ENCODE results near the gene SLC39A6. TPM values are rescaled to one million over a fixed set of nuclear protein-coding genes. Genes with fewer than 3 reads are reported as not detected.
"Not testable (repeated sequence)": the region's sequence is repeated elsewhere in the genome, so short reads cannot be mapped to it uniquely, and the experiment has no call there.

Gene SLC39A6
- total RNA-seq, 1 donor from 2014 or later: 80.1 TPM

DNA sequence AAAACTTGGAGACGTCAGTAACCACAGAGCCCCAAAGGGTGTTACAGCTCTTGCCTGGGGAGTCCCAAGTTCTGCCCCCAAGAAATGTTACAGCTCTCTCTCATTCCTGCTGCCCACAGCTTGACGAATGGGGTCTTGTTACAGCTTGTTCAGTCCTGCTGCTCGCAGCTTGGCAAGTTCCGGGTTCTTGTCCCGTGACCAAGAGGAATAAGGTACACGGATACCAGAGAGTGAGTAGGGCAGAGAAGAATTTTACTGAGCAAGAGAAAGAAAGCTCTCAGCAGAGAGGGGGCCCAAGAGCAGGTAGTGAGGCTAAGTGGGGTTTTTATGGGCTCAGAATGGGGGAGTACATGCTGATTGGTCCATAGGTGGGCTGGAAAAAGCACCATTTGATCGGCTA is 27.2 kb downstream of the SLC39A6 start:
- H3K27ac Mint-ChIP-seq: no peak overlapping the region
- peaks cover 9% of the 10 kb centered on the region for H3K9me3 Mint-ChIP-seq (ENCODE audit: low read depth)
- H3K36me3 Mint-ChIP-seq (ENCODE audit: insufficient read depth): no peaks in the 10 kb centered on the region
- no peak for TF ChIP-seq CTCF (IDR thresholded peaks at IDR 0.05; ENCODE audit: unreplicated experiment)
- peaks cover 2% of the 10 kb centered on the region for H3K4me1 Mint-ChIP-seq (ENCODE audit: low read depth)
- H3K27me3 Mint-ChIP-seq: no peaks in the 10 kb centered on the region
- H3K4me3 Mint-ChIP-seq (ENCODE audit: low read depth): no peak overlapping the region
- DNase-seq (ENCODE audit: low spot score, unreplicated experiment): no peak

- no peak overlapping the region for H3K27ac Mint-ChIP-seq
- no peaks in the 10 kb centered on the region for H3K27me3 Mint-ChIP-seq
- DNase-seq (ENCODE audit: low spot score, unreplicated experiment): no peak
- H3K36me3 Mint-ChIP-seq (ENCODE audit: insufficient read depth): no peaks in the 10 kb centered on the region
- peaks cover 9% of the 10 kb centered on the region for H3K9me3 Mint-ChIP-seq (ENCODE audit: low read depth)
- H3K4me1 Mint-ChIP-seq (ENCODE audit: low read depth): peaks cover 2% of the 10 kb centered on the region
- H3K4me3 Mint-ChIP-seq (ENCODE audit: low read depth): no peak overlapping the region
- no peak for TF ChIP-seq CTCF (IDR thresholded peaks at IDR 0.05; ENCODE audit: unreplicated experiment)
Observed at GRCh38 chr18:36099311-36099710, 29.8 kb downstream of the SLC39A6 start.

DNA sequence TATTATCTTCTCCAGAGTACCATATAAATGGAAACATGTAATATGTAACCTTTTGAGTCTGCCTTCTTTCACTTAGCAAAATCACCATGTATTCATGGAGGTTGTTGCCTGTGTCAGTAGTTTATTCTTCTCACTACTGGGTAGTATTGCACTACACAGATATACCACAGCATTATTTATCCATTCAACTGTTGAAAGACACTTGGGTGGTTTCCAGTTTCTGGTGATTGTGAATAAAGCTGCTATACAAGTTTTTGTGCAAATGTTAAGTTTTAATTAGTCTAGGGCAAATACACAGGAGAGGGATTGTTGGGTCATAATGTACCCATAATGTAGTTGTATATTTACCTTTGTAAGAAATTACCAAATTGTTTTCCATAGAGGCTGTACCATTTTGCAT is 32.2 kb downstream of the SLC39A6 start:
- H3K4me1 Mint-ChIP-seq (ENCODE audit: low read depth): peaks cover 2% of the 10 kb centered on the region
- H3K27ac Mint-ChIP-seq: no peak overlapping the region
- no peak for TF ChIP-seq CTCF (IDR thresholded peaks at IDR 0.05; ENCODE audit: unreplicated experiment)
- peaks cover 4% of the 10 kb centered on the region for H3K9me3 Mint-ChIP-seq (ENCODE audit: low read depth)
- no peak for DNase-seq (ENCODE audit: low spot score, unreplicated experiment)
- no peak overlapping the region for H3K4me3 Mint-ChIP-seq (ENCODE audit: low read depth)
- H3K27me3 Mint-ChIP-seq: no peaks in the 10 kb centered on the region
- no peaks in the 10 kb centered on the region for H3K36me3 Mint-ChIP-seq (ENCODE audit: insufficient read depth)

DNA sequence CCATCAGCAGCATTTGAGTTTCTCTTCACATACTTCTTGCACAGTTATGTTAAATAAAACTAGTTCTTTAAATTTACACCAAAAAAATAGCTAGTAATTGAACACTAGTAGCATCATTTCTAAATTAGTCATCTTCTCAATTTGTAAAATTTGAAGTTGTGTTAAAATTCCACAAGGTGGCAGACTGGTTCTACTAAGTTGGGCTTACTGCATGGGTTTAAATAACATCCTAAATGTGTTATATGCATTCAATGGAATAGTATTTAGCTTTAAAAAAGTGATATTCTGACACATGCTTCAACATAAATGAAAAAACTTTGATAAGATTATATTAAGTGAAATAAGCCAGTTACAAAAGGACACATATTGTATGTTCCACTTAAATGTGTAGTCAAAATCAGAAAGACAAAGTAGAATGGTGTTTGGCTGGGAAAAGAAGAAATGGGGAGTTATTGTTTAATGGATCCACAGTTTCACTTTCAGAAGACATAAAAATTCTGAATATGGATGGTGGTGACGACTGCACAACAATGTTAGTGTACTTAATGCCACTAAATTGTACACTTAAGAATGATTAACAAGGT is 33.1 kb downstream of the SLC39A6 start:
- Mint-ChIP-seq H3K9me3 (ENCODE audit: low read depth) (peaks cover 4% of the 10 kb centered on the region), H3K27me3 (no peaks in the 10 kb centered on the region), H3K4me3 (ENCODE audit: low read depth) (no peak overlapping the region), H3K27ac (no peak overlapping the region), H3K36me3 (ENCODE audit: insufficient read depth) (no peaks in the 10 kb centered on the region), H3K4me1 (ENCODE audit: low read depth) (peaks cover 2% of the 10 kb centered on the region)
- peak; percentile 71 for TF ChIP-seq CTCF (IDR thresholded peaks at IDR 0.05; ENCODE audit: unreplicated experiment)
- DNase-seq (ENCODE audit: low spot score, unreplicated experiment): no peak

GRCh38 chr18:36094431-36094830 is 34.7 kb downstream of the SLC39A6 start:
- Mint-ChIP-seq H3K36me3 (ENCODE audit: insufficient read depth) (no peaks in the 10 kb centered on the region), H3K4me1 (ENCODE audit: low read depth) (peaks cover 2% of the 10 kb centered on the region), H3K4me3 (ENCODE audit: low read depth) (no peak overlapping the region), H3K9me3 (ENCODE audit: low read depth) (no peaks in the 10 kb centered on the region), H3K27me3 (no peaks in the 10 kb centered on the region), H3K27ac (no peak overlapping the region)
- TF ChIP-seq CTCF (IDR thresholded peaks at IDR 0.05; ENCODE audit: unreplicated experiment): no peak
- DNase-seq (ENCODE audit: low spot score, unreplicated experiment): no peak

DNA sequence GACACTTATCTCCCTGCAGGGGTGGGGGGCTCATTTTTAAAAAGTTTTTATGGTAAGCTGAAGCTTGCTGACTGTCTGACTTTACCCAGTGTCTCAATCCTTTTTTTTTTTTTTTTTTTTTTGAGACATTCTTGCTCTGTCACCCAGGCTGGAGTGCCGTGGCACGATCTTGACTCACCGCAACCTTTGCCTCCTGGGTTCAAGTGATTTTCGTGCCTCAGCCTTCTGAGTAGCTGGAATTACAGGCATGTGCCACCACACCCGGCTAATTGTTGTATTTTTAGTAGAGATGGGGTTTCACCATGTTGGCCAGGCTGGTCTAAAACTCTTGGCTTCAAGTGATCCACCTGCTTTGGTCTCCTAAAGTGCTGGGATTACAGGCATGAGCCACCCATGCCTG is 37.0 kb downstream of the SLC39A6 start:
- H3K4me1 Mint-ChIP-seq (ENCODE audit: low read depth); H3K9me3 Mint-ChIP-seq (ENCODE audit: low read depth); H3K36me3 Mint-ChIP-seq (ENCODE audit: insufficient read depth); H3K27ac Mint-ChIP-seq; H3K4me3 Mint-ChIP-seq (ENCODE audit: low read depth); DNase-seq (ENCODE audit: low spot score, unreplicated experiment); H3K27me3 Mint-ChIP-seq: not testable (repeated sequence)
